ENCODE results near the gene LDB2.

DNA sequence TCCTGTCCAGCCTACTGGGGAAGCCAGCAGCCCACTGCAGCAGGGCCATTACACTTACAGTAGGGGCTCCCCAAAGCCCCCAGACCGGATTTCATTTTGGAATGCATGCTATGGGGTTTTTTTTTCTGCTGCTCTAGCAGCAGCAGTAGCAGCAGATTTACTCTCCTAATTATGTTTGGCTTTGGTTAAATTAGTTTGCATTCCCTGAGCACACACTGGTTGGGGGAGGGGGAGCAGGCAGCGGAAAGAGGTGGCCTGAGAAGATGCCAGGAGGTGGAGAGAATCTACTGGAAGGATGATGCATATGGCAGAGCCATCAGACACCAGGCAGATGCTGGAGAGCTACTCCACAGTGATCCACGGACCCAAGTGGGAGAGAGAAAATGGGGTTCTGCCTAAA is 109.6 kb downstream of the LDB2 start:
- TF ChIP-seq, protein P1, sequence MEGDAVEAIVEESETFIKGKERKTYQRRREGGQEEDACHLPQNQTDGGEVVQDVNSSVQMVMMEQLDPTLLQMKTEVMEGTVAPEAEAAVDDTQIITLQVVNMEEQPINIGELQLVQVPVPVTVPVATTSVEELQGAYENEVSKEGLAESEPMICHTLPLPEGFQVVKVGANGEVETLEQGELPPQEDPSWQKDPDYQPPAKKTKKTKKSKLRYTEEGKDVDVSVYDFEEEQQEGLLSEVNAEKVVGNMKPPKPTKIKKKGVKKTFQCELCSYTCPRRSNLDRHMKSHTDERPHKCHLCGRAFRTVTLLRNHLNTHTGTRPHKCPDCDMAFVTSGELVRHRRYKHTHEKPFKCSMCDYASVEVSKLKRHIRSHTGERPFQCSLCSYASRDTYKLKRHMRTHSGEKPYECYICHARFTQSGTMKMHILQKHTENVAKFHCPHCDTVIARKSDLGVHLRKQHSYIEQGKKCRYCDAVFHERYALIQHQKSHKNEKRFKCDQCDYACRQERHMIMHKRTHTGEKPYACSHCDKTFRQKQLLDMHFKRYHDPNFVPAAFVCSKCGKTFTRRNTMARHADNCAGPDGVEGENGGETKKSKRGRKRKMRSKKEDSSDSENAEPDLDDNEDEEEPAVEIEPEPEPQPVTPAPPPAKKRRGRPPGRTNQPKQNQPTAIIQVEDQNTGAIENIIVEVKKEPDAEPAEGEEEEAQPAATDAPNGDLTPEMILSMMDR (IDR thresholded peaks at IDR 0.05) = no peak
- TF ChIP-seq POLR2A (IDR thresholded peaks at IDR 0.05) = no peak

Measured in uterus (tissue), 2 donors.